NCI-H82 (cell line): ENCODE results near the gene CDCA3.
"Not testable (repeated sequence)": the region's sequence is repeated elsewhere in the genome, so short reads cannot be mapped to it uniquely, and the experiment has no call there.

Experiments used
- DNase-seq: peaks from one replicate; lab custom pipeline; 2025; lab: John Stamatoyannopoulos, UW

Gene CDCA3

GRCh38 chr12:6851153-6851920 lies at the start of gene CDCA3:
Gene CDCA3, minus strand, starts transcription at chr12:6851286. Its CDS starts 334 bp downstream, at chr12:6850952.
- DNase-seq = peak; percentile 100

GRCh38 chr12:6899837-6900519 lies 48.9 kb upstream of the CDCA3 start:
- no peak for DNase-seq

- DNase-seq = no peak
Measured at GRCh38 chr12:6899427-6899826, 48.3 kb upstream of the CDCA3 start.

- no peak for DNase-seq
Measured at GRCh38 chr12:6896846-6897435, 45.9 kb upstream of the CDCA3 start.

- DNase-seq = no peak
Measured at GRCh38 chr12:6894321-6894720, 43.2 kb upstream of the CDCA3 start.

- DNase-seq = not testable (repeated sequence)
Measured at GRCh38 chr12:6892683-6893082, 41.6 kb upstream of the CDCA3 start.

- DNase-seq = no peak
Measured at GRCh38 chr12:6891646-6892001, 40.5 kb upstream of the CDCA3 start.

- peak; percentile 98 for DNase-seq
Measured at GRCh38 chr12:6890789-6891645, 39.9 kb upstream of the CDCA3 start.

GRCh38 chr12:6889775-6890573 lies 38.9 kb upstream of the CDCA3 start:
- DNase-seq = not testable (repeated sequence)

- DNase-seq = not testable (repeated sequence)
Measured at GRCh38 chr12:6888794-6889193, 37.7 kb upstream of the CDCA3 start.

GRCh38 chr12:6888360-6888759 lies 37.3 kb upstream of the CDCA3 start:
- DNase-seq = no peak

- no peak for DNase-seq
Measured at GRCh38 chr12:6887460-6887859, 36.4 kb upstream of the CDCA3 start.

GRCh38 chr12:6886206-6886999 lies 35.3 kb upstream of the CDCA3 start:
- DNase-seq = peak; percentile 71

- DNase-seq = no peak
Measured at GRCh38 chr12:6884539-6884938, 33.5 kb upstream of the CDCA3 start.

GRCh38 chr12:6883683-6884082 lies 32.6 kb upstream of the CDCA3 start:
- no peak for DNase-seq

- no peak for DNase-seq
Measured at GRCh38 chr12:6883252-6883651, 32.2 kb upstream of the CDCA3 start.

- DNase-seq = not testable (repeated sequence)
Measured at GRCh38 chr12:6879824-6880223, 28.7 kb upstream of the CDCA3 start.

- DNase-seq = not testable (repeated sequence)
Measured at GRCh38 chr12:6874015-6874368, 22.9 kb upstream of the CDCA3 start.

GRCh38 chr12:6873094-6874014 lies 22.3 kb upstream of the CDCA3 start, which contains the start of gene SPSB2:
Gene SPSB2, minus strand, starts transcription at chr12:6873303. Its CDS starts 402 bp downstream, at chr12:6872901.
- peak; percentile 99 for DNase-seq
